WTC11 (cell line): ENCODE data around the gene HSPA4. TPM values are rescaled to one million over a fixed set of nuclear protein-coding genes. Genes with fewer than 3 reads are reported as not detected.
A peak's percentile ranks its signal among the peaks of the same experiment; 100 is the strongest.

Source experiments
- ATAC-seq: fragments of 200-7000 bp; cut with Tn5 transposase; 2 replicates; pipeline ENCODE4 v1.10.0; 2021; ENCODE audit warnings: mild to moderate bottlenecking, moderate library complexity
- CTCF ChIA-PET: fragments of 300-600 bp; sonication (Branson Sonifier 250); formaldehyde crosslinking; loops from one replicate; lab custom pipeline; 2021; ENCODE audit warnings: antibody characterized with exemption; lab: Charles Lee
- POLR2A ChIA-PET: fragments of 350-600 bp; sonication (Branson Sonifier 250); formaldehyde crosslinking; loops from one replicate; lab custom pipeline; 2021; ENCODE audit warnings: antibody characterized with exemption; lab: Charles Lee
- DNase-seq: peaks from one replicate; pipeline ENCODE4 v3.0.0; 2021; ENCODE audit warnings: low spot score
- H3K27ac Mint-ChIP-seq: 2 replicates; pipeline ENCODE4 v1.8.0; 2021; ENCODE audit warnings: mixed read lengths
- H3K27me3 Mint-ChIP-seq: 2 replicates; pipeline ENCODE4 v1.8.0; 2021; ENCODE audit warnings: low read depth, mild to moderate bottlenecking, moderate library complexity, mixed read lengths
- H3K36me3 Mint-ChIP-seq: 2 replicates; pipeline ENCODE4 v1.8.0; 2021; ENCODE audit warnings: mixed read lengths
- H3K4me1 Mint-ChIP-seq: 2 replicates; pipeline ENCODE4 v1.8.0; 2022; ENCODE audit warnings: mixed read lengths
- H3K4me3 Mint-ChIP-seq: 2 replicates; pipeline ENCODE4 v1.8.0; 2021; ENCODE audit warnings: mild to moderate bottlenecking, moderate library complexity, mixed read lengths
- H3K9me3 Mint-ChIP-seq: 2 replicates; pipeline ENCODE4 v1.8.0; 2021; ENCODE audit warnings: mixed read lengths
- FOXK1 ChIP-seq: sonication (generic); formaldehyde crosslinking; IDR thresholded peaks from 2 replicates; pipeline ENCODE4 v1.8.0; 2022; ENCODE audit warnings: mild to moderate bottlenecking, moderate library complexity, missing genetic modification reagents
- GTF2I ChIP-seq: fragments of 250-450 bp; sonication (Bioruptor Pico); conservative IDR thresholded peaks from 2 replicates; pipeline ENCODE4 v1.4.0; 2021; ENCODE audit warnings: mild to moderate bottlenecking
- JAZF1 ChIP-seq: fragments of 250-450 bp; sonication (Bioruptor Pico); IDR thresholded peaks from 2 replicates; pipeline ENCODE4 v1.9.0; 2021; ENCODE audit warnings: moderate library complexity, mild to moderate bottlenecking, inconsistent platforms
- MYBL2 ChIP-seq: sonication (generic); formaldehyde crosslinking; IDR thresholded peaks from 2 replicates; pipeline ENCODE4 v1.8.1; 2023; ENCODE audit warnings: mild to moderate bottlenecking, moderate library complexity, missing genetic modification reagents
- NFATC4 ChIP-seq: fragments of 250-450 bp; sonication (Bioruptor Pico); IDR thresholded peaks from 2 replicates; pipeline ENCODE4 v1.9.0; 2021; ENCODE audit warnings: mild to moderate bottlenecking
- NFYB ChIP-seq: sonication (generic); formaldehyde crosslinking; conservative IDR thresholded peaks from 2 replicates; pipeline ENCODE4 v1.8.0; 2022; ENCODE audit warnings: low read depth, missing genetic modification reagents
- TP53 ChIP-seq: sonication (generic); formaldehyde crosslinking; IDR thresholded peaks from 2 replicates; pipeline ENCODE4 v1.8.1; 2023; ENCODE audit warnings: mild to moderate bottlenecking, missing genetic modification reagents
- ZNF396 ChIP-seq: fragments of 250-450 bp; sonication (Bioruptor Pico); IDR thresholded peaks from 2 replicates; pipeline ENCODE4 v1.8.0; 2021; ENCODE audit warnings: mild to moderate bottlenecking, moderate library complexity, borderline replicate concordance
- ZNF671 ChIP-seq: fragments of 250-450 bp; sonication (Bioruptor Pico); IDR thresholded peaks from 2 replicates; pipeline ENCODE4 v1.8.0; 2021; ENCODE audit warnings: mild to moderate bottlenecking
- total RNA-seq: library from RNA; stranded (reverse); gene quantifications from 3 replicates; pipeline ENCODE4 v1.2.3, GENCODE V29; 2021
- TF ChIP-seq, protein P1 (sequence below): sonication (generic); formaldehyde crosslinking; IDR thresholded peaks from 2 replicates; pipeline ENCODE4 v1.8.0; 2022; ENCODE audit warnings: missing genetic modification reagents
- TF ChIP-seq, protein P2 (sequence below): fragments of 250-450 bp; sonication (Bioruptor Pico); IDR thresholded peaks from 2 replicates; pipeline ENCODE4 v1.9.0; 2021; ENCODE audit warnings: mild to moderate bottlenecking
- TF ChIP-seq, protein P3 (sequence below): sonication (generic); formaldehyde crosslinking; IDR thresholded peaks from 2 replicates; pipeline ENCODE4 v1.8.0; 2022; ENCODE audit warnings: mild to moderate bottlenecking, missing genetic modification reagents
- TF ChIP-seq, protein P4 (sequence below): sonication (generic); formaldehyde crosslinking; IDR thresholded peaks from 2 replicates; pipeline ENCODE4 v1.8.1; 2022; ENCODE audit warnings: mild to moderate bottlenecking, moderate library complexity, missing genetic modification reagents
- TF ChIP-seq, protein P5 (sequence below): sonication (generic); formaldehyde crosslinking; IDR thresholded peaks from 2 replicates; pipeline ENCODE4 v1.8.0; 2022; ENCODE audit warnings: mild to moderate bottlenecking, missing genetic modification reagents

HSPA4 gene
- total RNA-seq, 1 experiment from 2014 or later: 363 TPM

DNA sequence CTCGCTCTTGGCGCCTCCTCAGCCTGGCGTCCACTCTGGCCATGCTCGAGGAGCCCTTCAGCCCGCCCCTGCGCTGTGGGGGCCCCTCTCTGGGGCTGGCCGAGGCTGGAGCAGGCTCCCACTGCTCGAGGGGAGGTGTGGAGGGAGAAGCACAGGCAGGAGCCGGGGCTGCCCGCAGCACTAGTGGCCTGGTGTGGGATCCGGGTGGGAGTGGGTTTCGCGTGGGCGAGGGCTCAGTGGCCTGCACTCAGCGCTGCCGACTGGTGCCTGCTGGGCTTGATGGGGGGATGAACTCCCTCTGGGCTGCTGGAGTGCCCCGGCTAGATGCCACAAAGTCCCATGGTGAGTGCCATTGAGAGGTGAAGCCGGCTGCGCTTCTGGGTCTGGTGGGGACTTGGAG, 4.4 kb upstream of the HSPA4 start (continued):
- TF ChIP-seq, protein P1, sequence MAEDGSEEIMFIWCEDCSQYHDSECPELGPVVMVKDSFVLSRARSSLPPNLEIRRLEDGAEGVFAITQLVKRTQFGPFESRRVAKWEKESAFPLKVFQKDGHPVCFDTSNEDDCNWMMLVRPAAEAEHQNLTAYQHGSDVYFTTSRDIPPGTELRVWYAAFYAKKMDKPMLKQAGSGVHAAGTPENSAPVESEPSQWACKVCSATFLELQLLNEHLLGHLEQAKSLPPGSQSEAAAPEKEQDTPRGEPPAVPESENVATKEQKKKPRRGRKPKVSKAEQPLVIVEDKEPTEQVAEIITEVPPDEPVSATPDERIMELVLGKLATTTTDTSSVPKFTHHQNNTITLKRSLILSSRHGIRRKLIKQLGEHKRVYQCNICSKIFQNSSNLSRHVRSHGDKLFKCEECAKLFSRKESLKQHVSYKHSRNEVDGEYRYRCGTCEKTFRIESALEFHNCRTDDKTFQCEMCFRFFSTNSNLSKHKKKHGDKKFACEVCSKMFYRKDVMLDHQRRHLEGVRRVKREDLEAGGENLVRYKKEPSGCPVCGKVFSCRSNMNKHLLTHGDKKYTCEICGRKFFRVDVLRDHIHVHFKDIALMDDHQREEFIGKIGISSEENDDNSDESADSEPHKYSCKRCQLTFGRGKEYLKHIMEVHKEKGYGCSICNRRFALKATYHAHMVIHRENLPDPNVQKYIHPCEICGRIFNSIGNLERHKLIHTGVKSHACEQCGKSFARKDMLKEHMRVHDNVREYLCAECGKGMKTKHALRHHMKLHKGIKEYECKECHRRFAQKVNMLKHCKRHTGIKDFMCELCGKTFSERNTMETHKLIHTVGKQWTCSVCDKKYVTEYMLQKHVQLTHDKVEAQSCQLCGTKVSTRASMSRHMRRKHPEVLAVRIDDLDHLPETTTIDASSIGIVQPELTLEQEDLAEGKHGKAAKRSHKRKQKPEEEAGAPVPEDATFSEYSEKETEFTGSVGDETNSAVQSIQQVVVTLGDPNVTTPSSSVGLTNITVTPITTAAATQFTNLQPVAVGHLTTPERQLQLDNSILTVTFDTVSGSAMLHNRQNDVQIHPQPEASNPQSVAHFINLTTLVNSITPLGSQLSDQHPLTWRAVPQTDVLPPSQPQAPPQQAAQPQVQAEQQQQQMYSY (CRISPR knock-in tag): no peak
- TF ChIP-seq TP53 (no peak), ZNF671 (CRISPR knock-in tag) (no peak), JAZF1 (CRISPR knock-in tag) (no peak)
- TF ChIP-seq, protein P2, sequence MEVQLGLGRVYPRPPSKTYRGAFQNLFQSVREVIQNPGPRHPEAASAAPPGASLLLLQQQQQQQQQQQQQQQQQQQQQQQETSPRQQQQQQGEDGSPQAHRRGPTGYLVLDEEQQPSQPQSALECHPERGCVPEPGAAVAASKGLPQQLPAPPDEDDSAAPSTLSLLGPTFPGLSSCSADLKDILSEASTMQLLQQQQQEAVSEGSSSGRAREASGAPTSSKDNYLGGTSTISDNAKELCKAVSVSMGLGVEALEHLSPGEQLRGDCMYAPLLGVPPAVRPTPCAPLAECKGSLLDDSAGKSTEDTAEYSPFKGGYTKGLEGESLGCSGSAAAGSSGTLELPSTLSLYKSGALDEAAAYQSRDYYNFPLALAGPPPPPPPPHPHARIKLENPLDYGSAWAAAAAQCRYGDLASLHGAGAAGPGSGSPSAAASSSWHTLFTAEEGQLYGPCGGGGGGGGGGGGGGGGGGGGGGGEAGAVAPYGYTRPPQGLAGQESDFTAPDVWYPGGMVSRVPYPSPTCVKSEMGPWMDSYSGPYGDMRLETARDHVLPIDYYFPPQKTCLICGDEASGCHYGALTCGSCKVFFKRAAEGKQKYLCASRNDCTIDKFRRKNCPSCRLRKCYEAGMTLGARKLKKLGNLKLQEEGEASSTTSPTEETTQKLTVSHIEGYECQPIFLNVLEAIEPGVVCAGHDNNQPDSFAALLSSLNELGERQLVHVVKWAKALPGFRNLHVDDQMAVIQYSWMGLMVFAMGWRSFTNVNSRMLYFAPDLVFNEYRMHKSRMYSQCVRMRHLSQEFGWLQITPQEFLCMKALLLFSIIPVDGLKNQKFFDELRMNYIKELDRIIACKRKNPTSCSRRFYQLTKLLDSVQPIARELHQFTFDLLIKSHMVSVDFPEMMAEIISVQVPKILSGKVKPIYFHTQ (CRISPR knock-in tag): no peak
- TF ChIP-seq, protein P3, sequence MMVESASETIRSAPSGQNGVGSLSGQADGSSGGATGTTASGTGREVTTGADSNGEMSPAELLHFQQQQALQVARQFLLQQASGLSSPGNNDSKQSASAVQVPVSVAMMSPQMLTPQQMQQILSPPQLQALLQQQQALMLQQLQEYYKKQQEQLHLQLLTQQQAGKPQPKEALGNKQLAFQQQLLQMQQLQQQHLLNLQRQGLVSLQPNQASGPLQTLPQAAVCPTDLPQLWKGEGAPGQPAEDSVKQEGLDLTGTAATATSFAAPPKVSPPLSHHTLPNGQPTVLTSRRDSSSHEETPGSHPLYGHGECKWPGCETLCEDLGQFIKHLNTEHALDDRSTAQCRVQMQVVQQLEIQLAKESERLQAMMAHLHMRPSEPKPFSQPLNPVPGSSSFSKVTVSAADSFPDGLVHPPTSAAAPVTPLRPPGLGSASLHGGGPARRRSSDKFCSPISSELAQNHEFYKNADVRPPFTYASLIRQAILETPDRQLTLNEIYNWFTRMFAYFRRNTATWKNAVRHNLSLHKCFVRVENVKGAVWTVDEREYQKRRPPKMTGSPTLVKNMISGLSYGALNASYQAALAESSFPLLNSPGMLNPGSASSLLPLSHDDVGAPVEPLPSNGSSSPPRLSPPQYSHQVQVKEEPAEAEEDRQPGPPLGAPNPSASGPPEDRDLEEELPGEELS (CRISPR knock-in tag): no peak

DNA sequence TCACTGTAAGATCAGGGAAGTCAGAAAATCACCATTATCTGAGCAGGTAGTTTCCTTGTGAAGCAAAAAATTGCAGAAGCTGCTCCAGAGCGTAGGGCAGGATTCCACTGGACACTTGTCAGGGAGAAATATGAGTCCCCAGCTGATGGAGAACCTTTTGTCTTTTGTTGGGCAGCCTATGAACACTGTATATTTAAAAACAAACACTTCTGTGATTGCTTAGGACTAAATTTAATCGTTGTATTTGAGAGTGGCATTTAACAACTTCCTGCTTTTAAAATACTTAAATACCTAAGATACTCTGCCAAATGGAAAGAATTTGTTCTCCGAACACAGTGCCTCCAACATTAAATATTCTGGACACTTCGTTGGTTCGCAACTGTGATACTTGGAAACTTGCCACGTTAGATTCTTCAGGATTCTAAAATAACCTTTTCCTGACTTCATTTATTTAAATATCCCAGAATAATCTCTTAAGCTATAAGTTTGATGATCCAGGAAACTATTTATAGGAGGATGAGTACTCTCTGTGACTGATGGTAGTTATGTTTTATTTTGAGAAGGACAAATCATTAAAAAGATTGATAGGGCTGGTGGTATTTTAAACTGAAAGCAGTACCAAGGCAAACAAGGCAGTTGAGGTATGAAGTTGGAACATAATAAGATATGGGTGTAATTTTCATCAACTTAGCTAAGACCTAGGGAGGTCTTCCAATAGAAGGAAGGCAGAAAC, 2.7 kb upstream of the HSPA4 start:
- POLR2A ChIA-PET: interaction anchor here (0.5 kb wide), 1 partner anchor 111 kb away, joined by 3 read pairs; no protein-coding TSS in a partner anchor

More for the DNA sequence above, 2.7 kb upstream of the HSPA4 start:
- TF ChIP-seq ZNF396 (CRISPR knock-in tag) (no peak), FOXK1 (no peak), GTF2I (CRISPR knock-in tag) (no peak), MYBL2 (CRISPR knock-in tag) (no peak), NFYB (no peak), TP53 (no peak), NFATC4 (CRISPR knock-in tag) (no peak)
- TF ChIP-seq, protein P4, sequence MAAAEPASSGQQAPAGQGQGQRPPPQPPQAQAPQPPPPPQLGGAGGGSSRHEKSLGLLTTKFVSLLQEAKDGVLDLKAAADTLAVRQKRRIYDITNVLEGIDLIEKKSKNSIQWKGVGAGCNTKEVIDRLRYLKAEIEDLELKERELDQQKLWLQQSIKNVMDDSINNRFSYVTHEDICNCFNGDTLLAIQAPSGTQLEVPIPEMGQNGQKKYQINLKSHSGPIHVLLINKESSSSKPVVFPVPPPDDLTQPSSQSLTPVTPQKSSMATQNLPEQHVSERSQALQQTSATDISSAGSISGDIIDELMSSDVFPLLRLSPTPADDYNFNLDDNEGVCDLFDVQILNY (CRISPR knock-in tag): no peak
- TF ChIP-seq, protein P3 (CRISPR knock-in tag): no peak
- TF ChIP-seq, protein P5, sequence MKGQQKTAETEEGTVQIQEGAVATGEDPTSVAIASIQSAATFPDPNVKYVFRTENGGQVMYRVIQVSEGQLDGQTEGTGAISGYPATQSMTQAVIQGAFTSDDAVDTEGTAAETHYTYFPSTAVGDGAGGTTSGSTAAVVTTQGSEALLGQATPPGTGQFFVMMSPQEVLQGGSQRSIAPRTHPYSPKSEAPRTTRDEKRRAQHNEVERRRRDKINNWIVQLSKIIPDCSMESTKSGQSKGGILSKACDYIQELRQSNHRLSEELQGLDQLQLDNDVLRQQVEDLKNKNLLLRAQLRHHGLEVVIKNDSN (CRISPR knock-in tag): no peak
- ATAC-seq: no peak
- CTCF ChIA-PET: no interaction called here
- Mint-ChIP-seq H3K27ac (peak overlapping the region; percentile 97), H3K4me3 (peak overlapping the region; percentile 41), H3K4me1 (peaks cover 30% of the 10 kb centered on the region), H3K27me3 (no peaks in the 10 kb centered on the region), H3K36me3 (peaks cover 5% of the 10 kb centered on the region; the same call in 1 of the 2 replicates), H3K9me3 (peaks cover 8% of the 10 kb centered on the region)
- DNase-seq: no peak
